ENCODE results near the gene ZNF469.

GRCh38 chr16:88370365-88370764, 12.4 kb upstream of the ZNF469 start:
- TF ChIP-seq CTCF (IDR thresholded peaks at IDR 0.05) (no peak), POLR2A (IDR thresholded peaks at IDR 0.05) (no peak)

All from lower leg skin (tissue), 3 donors.